Stimulated activated naive B cell treated with anti-CD40 and anti-IgM and Interleukin-4, amounts not matched to agents 10 μg/mL and 1 μg/mL and 100 μg/mL, for 72 hours (primary cell): ENCODE results near the gene GGTLC2.
A peak's percentile ranks its signal among the peaks of the same experiment; 100 is the strongest.

Experiments used
- ATAC-seq, 2 donors: fragments of 150-1000 bp; cut with Tn5 transposase; replicated peaks; 2 replicates each; pipeline ENCODE4 v1.10.0; 2021; ENCODE audit warnings: moderate library complexity in 1 of 2
- DNase-seq: peaks from one replicate; pipeline ENCODE4 v3.0.0; 2021
- H3K27ac Mint-ChIP-seq: one replicate; pipeline ENCODE4 v1.8.0; 2022; ENCODE audit warnings: mild to moderate bottlenecking, mixed read lengths
- H3K27me3 Mint-ChIP-seq, 2 donors: one replicate each; pipeline ENCODE4 v1.8.0; 2022; ENCODE audit warnings: mixed read lengths in 2 of 2
- H3K36me3 Mint-ChIP-seq, 2 donors: one replicate each; pipeline ENCODE4 v1.8.0; 2022; ENCODE audit warnings: mixed read lengths in 2 of 2, mild to moderate bottlenecking in 1 of 2
- H3K4me1 Mint-ChIP-seq, 2 donors: one replicate each; pipeline ENCODE4 v1.8.0; 2022; ENCODE audit warnings: mixed read lengths in 2 of 2, mild to moderate bottlenecking in 1 of 2
- H3K4me3 Mint-ChIP-seq, 2 donors: one replicate each; pipeline ENCODE4 v1.8.0; 2022; ENCODE audit warnings: mild to moderate bottlenecking in 2 of 2, mixed read lengths in 2 of 2, moderate library complexity in 1 of 2
- H3K9me3 Mint-ChIP-seq, 2 donors: one replicate each; pipeline ENCODE4 v1.8.0; 2022; ENCODE audit warnings: mixed read lengths in 2 of 2, mild to moderate bottlenecking in 1 of 2

GGTLC2 gene

DNA sequence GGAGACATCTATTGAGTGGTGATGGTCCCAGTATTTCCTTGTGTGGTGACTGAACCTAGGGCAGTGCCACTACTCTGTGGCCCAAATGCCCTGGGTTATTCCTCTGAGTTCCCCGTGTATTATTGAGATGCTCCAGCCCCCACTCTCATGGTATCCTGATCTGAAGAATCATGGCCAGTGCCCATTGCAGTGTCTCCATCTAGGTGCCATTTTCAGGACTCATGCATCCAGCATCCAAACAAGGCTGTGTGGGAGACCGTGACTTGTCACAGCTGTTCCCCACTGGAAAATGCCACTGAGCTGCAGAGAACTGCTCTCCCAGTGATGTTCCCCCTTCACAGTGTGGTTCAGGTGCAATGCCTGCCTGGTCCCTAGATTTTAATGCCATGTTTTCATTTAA is 24.7 kb downstream of the GGTLC2 start:
- Mint-ChIP-seq H3K36me3 (peaks cover 0 to 3% of the 10 kb centered on the region in 2 donors), H3K9me3 (no peaks in the 10 kb centered on the region), H3K27ac (no peak overlapping the region), H3K27me3 (peaks cover 0 to 5% of the 10 kb centered on the region in 2 donors), H3K4me1 (peaks cover 2 to 18% of the 10 kb centered on the region in 2 donors), H3K4me3 (no peak overlapping the region)
- ATAC-seq (no peak), DNase-seq (no peak)

DNA sequence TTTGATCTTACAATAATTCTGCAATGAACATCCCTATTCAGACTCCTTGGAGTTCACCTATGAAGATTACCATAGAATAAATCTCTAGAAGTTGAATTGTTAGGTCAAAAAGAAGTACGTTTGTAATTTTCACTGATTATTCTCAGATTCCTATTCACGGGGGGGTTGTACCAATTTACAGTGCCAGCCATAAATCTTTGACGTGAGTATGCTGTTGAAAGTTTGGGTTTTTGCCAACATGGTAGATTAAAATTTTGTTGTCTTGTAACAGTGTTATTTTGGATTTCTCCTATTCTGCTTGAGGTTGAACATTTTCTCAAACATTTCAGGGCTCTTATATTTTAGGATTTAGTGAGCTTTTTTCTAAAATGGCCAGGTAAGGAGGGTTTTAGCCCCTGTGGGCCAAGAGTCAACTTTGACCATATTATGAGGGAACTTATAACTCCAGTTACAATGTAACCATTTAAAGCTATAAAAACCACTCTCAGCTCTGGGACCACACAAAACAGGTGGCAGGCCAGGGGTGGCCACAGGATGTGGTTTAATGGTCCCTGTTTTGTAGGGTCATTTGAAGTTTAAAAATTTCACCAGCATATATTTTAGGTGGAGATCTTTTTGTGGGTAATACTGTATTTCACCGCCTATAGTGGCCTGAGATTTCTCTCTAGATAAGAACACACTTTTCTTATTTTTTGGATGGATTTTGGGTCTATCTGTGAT is 25.8 kb downstream of the GGTLC2 start:
- Mint-ChIP-seq H3K27me3 (peaks cover 0 to 4% of the 10 kb centered on the region in 2 donors), H3K4me3 (no peak overlapping the region), H3K4me1 (peaks cover 2 to 18% of the 10 kb centered on the region in 2 donors), H3K27ac (no peak overlapping the region), H3K9me3 (no peaks in the 10 kb centered on the region), H3K36me3 (peaks cover 0 to 3% of the 10 kb centered on the region in 2 donors)
- DNase-seq (no peak), ATAC-seq (no peak)

DNA sequence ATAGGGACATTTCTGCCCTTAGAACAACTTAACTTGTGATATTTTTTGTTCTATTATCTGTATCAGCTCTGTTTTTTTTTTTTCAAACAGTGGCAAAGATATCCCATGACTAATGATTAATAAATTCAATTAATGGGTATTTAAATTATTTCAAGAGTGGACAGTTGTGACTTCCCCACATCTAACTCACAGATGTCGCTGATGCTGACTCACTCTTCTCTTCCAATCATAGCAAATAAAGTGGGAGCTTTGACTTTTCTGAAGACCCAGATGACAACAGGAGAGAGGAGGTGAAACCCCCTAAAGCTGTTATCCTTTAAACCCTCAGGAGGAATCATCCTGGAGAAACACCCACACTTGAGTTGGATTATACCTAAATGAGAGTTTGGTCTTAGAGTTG is 27.1 kb downstream of the GGTLC2 start:
- no peak for ATAC-seq
- Mint-ChIP-seq H3K27me3 (peaks cover 0 to 4% of the 10 kb centered on the region in 2 donors), H3K9me3 (no peaks in the 10 kb centered on the region), H3K36me3 (peaks cover 0 to 3% of the 10 kb centered on the region in 2 donors), H3K27ac (no peak overlapping the region), H3K4me1 (peaks cover under 1 to 15% of the 10 kb centered on the region in 2 donors), H3K4me3 (no peak overlapping the region)
- DNase-seq: no peak

DNA sequence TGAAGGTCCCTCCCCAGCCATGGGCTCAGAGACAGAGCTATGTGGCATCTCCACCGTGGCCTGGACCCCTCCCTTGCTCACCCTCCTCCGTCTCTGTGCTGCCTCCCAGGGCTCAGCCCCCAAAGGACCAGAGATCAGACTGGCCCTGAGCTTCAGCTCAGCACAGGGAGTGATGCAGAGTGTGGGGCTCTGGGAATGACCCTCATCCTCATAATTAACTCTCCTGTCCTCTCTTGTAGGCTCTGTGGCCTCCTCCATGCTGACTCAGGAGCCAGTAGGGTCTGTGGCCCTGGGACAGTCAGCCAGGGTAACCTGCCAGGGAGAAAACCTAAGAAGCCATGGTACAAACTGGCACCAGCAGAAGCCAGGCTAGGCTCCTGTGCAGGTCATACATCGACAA is 28.7 kb downstream of the GGTLC2 start:
- Mint-ChIP-seq H3K4me1 (peaks cover 2 to 12% of the 10 kb centered on the region in 2 donors), H3K4me3 (no peak overlapping the region), H3K36me3 (peaks cover 0 to 3% of the 10 kb centered on the region in 2 donors), H3K27me3 (peaks cover 0 to 4% of the 10 kb centered on the region in 2 donors), H3K9me3 (no peaks in the 10 kb centered on the region), H3K27ac (no peak overlapping the region)
- ATAC-seq (no peak), DNase-seq (no peak)

DNA sequence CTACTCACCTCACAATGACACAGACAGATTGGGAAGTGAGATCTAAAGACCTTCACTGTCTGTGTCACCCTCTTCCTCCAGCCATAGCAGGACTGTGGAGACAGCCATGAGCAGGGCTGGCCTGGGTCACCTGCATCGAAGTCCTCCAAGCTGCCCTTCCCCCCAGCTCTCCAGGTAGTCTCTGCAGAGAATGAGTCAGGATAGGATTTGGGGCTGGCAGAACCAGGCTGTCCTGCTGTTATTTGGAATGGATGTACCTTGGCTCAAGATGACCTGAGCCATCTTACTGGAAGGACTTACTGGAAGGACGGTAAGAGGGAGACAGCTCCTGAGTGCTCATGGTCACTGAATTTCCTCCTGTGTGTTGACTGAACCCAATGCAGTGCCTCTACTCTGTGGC is 29.2 kb downstream of the GGTLC2 start:
- Mint-ChIP-seq H3K27ac (no peak overlapping the region), H3K27me3 (peaks cover 0 to 4% of the 10 kb centered on the region in 2 donors), H3K9me3 (no peaks in the 10 kb centered on the region), H3K36me3 (peaks cover 0 to 3% of the 10 kb centered on the region in 2 donors), H3K4me1 (peaks cover 3 to 12% of the 10 kb centered on the region in 2 donors), H3K4me3 (no peak overlapping the region)
- no peak for DNase-seq
- ATAC-seq: no peak

DNA sequence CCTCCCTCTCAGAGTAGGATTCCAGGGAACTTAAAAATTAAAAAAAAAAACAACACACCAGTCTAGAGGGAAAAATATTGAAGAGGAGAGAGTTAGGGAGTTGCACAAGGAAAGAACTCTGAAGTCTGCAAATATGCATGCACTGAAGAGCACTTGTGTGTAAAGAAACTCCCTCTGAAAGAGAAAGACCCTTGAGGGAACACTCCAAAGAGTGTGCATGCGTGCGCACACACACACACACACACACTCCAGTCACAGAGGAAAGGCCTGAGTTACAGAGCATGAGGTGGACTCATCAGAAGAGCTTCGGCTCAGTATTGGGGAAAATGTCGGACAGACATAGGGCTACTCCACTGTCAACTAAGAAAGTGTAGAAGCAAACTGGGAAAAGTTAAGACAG is 30.1 kb downstream of the GGTLC2 start:
- Mint-ChIP-seq H3K4me3 (no peak overlapping the region), H3K4me1 (peaks cover 9 to 19% of the 10 kb centered on the region in 2 donors), H3K27me3 (peaks cover 0 to 2% of the 10 kb centered on the region in 2 donors), H3K27ac (no peak overlapping the region), H3K36me3 (peaks cover 0 to 2% of the 10 kb centered on the region in 2 donors), H3K9me3 (no peaks in the 10 kb centered on the region)
- ATAC-seq (no peak), DNase-seq (no peak)

DNA sequence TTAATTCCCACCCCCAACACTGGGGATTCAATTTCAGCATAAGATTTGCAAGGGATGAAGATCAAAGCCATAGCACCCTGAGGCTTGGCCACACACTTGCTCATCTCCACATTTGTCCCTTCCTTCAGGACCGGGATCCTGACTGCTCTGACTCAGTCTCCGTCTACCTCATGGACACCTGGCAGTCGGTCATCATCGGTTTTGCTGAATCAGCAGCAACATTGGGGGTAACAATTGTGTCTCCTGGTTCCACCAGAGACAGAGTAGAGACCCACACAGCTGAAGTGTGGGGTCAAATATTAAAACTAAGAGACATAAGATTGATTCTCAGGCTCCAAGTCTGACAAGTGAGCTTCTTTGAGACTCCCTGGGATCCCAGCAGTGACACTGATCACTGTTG is 34.6 kb downstream of the GGTLC2 start:
- Mint-ChIP-seq H3K27ac (no peak overlapping the region), H3K36me3 (no peaks in the 10 kb centered on the region), H3K9me3 (no peaks in the 10 kb centered on the region), H3K27me3 (no peaks in the 10 kb centered on the region), H3K4me1 (peaks cover 19 to 21% of the 10 kb centered on the region in 2 donors), H3K4me3 (no peak overlapping the region)
- DNase-seq (no peak), ATAC-seq (no peak)

DNA sequence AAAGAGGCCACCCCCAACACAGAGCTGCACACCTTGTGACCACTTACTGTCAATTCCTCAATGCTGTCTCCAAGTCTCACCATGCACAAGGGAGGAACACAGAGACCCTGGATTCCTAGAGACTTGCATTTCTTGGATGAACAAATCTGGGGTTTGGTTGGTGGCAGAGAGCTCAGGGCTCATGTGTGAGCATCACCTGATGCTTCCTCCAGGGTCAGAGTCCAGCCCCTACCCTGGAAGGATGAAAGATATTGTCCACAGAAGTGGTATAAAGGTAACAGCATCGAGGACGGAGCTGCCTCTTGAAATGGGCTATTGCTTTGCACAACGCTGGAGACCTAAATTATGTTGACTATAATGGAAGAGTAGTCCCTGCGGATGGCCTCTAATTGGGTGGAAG is 36.0 kb downstream of the GGTLC2 start:
- Mint-ChIP-seq H3K4me1 (peaks cover 27 to 28% of the 10 kb centered on the region in 2 donors), H3K27ac (no peak overlapping the region), H3K9me3 (no peaks in the 10 kb centered on the region), H3K4me3 (no peak overlapping the region), H3K36me3 (no peaks in the 10 kb centered on the region), H3K27me3 (no peaks in the 10 kb centered on the region)
- ATAC-seq (no peak), DNase-seq (no peak)

DNA sequence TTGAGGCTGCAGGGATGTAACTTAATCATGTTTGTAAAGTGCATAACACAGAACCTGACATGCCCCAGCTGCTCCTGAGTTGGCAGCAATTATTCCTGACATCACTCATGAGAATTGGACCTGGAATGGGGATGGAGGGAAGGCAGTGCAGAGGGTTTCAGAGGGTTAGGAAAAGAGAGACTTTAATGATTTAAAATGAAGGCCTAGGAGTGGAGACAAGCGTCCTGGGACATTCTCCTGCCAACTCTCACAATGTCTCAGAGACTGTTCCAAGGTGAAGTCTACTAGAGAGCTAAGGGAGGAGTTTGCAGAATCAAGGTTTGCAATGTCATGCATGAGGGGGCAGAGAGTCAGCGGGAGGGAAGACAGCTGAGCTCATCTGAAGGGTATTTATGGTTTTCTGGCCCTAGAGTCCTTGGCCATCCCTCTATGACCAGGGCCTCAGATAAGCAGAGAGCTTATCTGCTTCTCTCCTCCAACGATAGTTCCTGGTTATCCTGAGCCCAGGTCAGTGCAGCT is 36.9 kb downstream of the GGTLC2 start:
- ATAC-seq (no peak), DNase-seq (no peak)
- H3K27ac Mint-ChIP-seq: peak overlapping the region; percentile 14
- no peak overlapping the region for H3K4me3 Mint-ChIP-seq
- H3K9me3 Mint-ChIP-seq: no peaks in the 10 kb centered on the region
- H3K27me3 Mint-ChIP-seq: no peaks in the 10 kb centered on the region
- H3K4me1 Mint-ChIP-seq: peaks cover 34 to 36% of the 10 kb centered on the region in 2 donors
- no peaks in the 10 kb centered on the region for H3K36me3 Mint-ChIP-seq

DNA sequence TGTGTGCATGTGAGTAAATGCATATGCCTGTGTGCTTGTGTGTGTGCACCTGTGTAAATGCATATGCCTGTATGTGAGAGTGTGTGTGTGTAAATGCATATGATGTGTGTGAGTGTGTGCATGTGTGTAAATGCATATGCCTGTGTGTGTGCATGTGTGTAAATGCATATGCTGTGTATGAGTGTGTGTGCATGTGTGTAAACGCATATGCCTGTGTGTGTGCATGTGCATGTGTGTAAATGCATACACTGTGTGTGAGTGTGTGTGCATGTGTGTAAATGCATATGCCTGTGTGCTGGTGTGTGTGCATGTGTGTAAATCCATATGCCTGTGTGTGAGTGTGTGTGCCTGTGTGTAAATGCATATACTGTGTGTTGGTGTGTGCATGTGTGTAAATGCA is 37.8 kb downstream of the GGTLC2 start:
- ATAC-seq (no peak), DNase-seq (no peak)
- Mint-ChIP-seq H3K36me3 (no peaks in the 10 kb centered on the region), H3K27me3 (no peaks in the 10 kb centered on the region), H3K4me3 (no peak overlapping the region), H3K4me1 (peaks cover 43 to 45% of the 10 kb centered on the region in 2 donors), H3K27ac (no peak overlapping the region), H3K9me3 (no peaks in the 10 kb centered on the region)

DNA sequence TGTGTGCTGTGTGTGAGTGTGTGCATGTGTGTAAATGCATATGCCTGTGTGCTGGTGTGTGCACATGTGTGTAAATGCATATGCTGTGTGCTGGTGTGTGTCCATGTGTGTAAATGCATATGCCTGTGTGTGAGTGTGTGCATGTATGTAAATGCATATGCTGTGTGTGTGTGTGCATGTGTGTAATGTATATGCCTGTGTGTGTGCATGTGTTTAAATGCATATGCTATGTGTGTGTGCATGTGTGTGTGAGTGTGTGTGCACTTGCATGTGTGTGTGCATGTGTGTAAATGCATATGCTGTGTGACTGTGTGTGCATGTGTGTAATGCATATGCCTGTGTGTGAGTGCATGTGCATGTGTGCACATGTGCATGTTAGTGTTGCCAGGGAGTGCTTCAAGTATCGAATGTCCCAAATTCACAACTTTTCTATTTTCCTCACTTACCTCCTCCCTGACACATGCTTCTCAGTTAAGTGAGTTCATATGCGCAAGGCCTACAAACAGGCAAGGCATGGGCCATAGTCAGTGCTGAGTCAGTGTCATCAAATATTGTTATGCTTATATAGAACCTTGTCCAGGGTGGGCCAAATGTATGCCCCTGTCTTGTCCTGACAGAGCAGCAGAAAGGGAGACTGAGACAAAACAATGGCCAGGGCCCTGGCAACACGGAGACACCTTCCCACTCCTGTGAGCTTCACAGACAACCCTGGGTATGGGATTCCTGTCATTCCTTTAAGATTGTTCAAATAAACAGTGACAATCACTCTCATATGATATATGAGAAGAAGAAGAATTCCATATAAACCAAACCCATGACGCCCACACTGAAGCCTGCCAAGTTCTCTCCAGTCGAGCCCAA is 38.6 kb downstream of the GGTLC2 start:
- Mint-ChIP-seq H3K4me1 (peaks cover 42 to 50% of the 10 kb centered on the region in 2 donors), H3K4me3 (no peak overlapping the region), H3K36me3 (no peaks in the 10 kb centered on the region), H3K27me3 (no peaks in the 10 kb centered on the region), H3K27ac (no peak overlapping the region), H3K9me3 (no peaks in the 10 kb centered on the region)
- ATAC-seq (no peak), DNase-seq (no peak)

DNA sequence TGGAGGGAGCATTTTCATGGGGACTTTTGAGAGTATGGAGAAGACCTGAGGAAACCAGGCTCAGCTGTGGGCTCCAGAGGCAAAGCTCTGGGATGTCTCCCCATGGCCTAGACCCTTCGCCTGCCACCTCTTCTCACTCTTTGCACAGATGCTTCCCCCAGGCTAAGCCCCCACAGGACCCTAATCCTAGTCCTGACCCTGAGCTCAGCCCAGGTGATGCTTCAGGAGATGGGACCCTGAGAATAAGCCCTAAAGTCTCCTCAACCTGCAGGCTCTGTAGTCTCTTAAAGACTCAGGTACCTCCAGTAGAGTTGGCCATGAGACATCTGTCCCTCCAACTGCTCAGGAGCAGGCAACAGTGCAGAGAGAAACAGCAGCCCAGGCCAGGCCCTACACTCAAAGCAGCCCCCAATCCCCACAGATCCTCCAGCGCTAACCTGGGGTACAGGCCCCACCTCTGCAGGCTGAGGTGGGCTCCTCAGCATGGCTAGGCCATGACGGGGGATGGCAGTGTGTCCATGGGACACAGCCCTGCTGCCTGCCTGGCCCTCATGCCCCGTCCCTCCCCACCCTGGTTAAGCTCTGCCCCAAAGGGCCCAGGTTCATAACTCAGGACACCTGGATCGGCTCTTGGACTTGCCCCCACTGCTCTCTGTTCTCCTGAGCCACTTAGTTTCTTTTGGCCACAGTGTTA is 39.4 kb downstream of the GGTLC2 start:
- Mint-ChIP-seq H3K27ac (no peak overlapping the region), H3K36me3 (no peaks in the 10 kb centered on the region), H3K4me3 (no peak overlapping the region), H3K4me1 (peaks cover 34 to 46% of the 10 kb centered on the region in 2 donors), H3K9me3 (no peaks in the 10 kb centered on the region), H3K27me3 (no peaks in the 10 kb centered on the region)
- DNase-seq (no peak), ATAC-seq (no peak)

DNA sequence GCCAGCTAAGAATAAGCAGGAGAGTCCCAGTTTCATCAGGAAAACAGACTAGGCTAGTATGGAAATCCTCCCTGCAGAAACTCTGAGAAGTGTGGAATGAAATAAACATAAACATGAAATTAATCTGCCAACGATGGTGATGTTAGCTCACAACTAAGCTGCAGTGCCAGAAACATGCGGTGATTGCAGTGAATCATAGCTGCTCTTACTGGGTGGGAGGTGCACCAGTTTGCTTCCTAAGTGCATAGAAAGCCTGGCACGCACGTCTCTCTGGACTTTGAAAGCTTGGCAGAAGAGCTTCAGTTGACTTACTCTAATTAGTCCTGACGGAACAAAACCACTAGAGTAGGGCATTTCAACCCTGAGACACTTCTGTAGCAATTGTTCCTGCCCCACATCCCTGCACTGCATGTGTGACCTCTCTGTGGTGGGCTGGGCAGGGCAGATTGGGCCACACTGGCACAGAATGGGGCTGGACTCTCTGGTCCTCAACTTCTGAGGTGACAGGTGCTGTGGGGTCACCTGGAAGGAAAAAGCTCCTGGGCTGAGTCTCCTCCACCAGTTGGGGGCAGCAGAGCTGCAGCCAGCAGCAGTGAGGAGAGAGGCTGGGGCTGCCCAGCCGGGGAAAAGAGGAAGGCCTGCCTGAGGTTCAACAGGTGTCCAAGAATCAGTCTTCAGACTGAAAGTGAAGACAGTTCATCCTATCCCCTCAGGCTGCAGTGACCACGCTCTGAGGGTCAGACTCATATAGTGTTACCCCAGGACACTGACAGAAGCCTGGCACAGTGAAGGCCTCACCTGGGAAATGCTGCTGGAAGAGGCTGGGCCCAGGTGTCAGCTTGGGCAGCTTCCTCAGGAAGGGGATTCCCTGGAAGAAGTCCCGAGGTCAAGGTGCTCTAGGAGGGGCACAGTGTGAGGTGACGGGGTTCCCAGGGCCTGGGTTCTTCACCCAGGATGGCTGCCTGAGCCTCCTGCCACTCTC is 40.5 kb downstream of the GGTLC2 start:
- Mint-ChIP-seq H3K36me3 (no peaks in the 10 kb centered on the region), H3K27me3 (no peaks in the 10 kb centered on the region), H3K4me1 (peaks cover 29 to 41% of the 10 kb centered on the region in 2 donors), H3K9me3 (no peaks in the 10 kb centered on the region), H3K4me3 (no peak overlapping the region), H3K27ac (peak overlapping the region; percentile 51)
- DNase-seq (peak; percentile 46), ATAC-seq (peak; percentile 73 to 85)
